Activated naive CD4-positive, alpha-beta T cell treated with anti-CD3 and anti-CD28 coated beads for 36 hours (primary cell): ENCODE results near the gene CERS6. TPM values are rescaled to one million over a fixed set of nuclear protein-coding genes. Genes with fewer than 3 reads are reported as not detected.

ENCODE experiments used
- CTCF ChIA-PET: fragments of 350-600 bp; sonication (Branson Sonifier 250); formaldehyde crosslinking; loops from one replicate; lab custom pipeline; 2021; ENCODE audit warnings: antibody characterized with exemption; lab: Charles Lee
- DNase-seq: peaks from one replicate; pipeline ENCODE4 v3.0.0-alpha.2; 2020
- H3K27ac Mint-ChIP-seq: one replicate; pipeline ENCODE4 v1.8.0; 2021; ENCODE audit warnings: mild to moderate bottlenecking, mixed read lengths
- H3K27me3 Mint-ChIP-seq: one replicate; pipeline ENCODE4 v1.8.0; 2021; ENCODE audit warnings: low read depth, mixed read lengths
- H3K36me3 Mint-ChIP-seq: one replicate; pipeline ENCODE4 v1.8.0; 2021; ENCODE audit warnings: low read depth, mixed read lengths
- H3K4me1 Mint-ChIP-seq: one replicate; pipeline ENCODE4 v1.8.0; 2021; ENCODE audit warnings: low read depth, mixed read lengths
- H3K4me3 Mint-ChIP-seq: one replicate; pipeline ENCODE4 v1.8.0; 2021; ENCODE audit warnings: mild to moderate bottlenecking, moderate library complexity, mixed read lengths
- H3K9me3 Mint-ChIP-seq: one replicate; pipeline ENCODE4 v1.8.0; 2021; ENCODE audit warnings: mixed read lengths
- intact Hi-C: fragments of 100-400 bp; cut with micrococcal nuclease; formaldehyde crosslinking; loops from one replicate; pipeline ENCODE4 v1.15.1; 2023
- total RNA-seq, 2 experiments: library from RNA; stranded (reverse); gene quantifications; one replicate each; pipeline ENCODE4 v1.2.3, GENCODE V29; 2021

Gene CERS6
- total RNA-seq, 2 experiments from 2014 or later: 9.7 to 10.0 TPM

DNA sequence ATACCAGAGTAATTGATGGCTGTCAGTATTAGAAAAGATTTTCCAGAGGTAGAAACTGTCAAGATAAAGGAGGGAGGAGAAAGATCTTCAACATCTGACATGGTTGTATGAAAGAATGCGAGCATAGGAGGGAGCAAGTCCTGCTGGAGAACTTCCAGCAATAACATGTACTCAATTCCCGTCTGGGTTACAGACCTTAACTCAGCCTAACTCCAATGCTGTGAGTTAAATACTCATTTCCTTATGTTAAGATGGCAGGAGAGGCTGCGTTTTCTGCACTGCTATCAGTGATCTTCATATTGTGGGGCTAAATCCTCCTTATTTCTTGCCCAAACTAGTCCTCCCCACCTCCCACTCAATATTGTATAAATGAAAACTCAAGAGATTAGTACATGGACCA is 6.7 kb upstream of the CERS6 start:
- CTCF ChIA-PET: no interaction called here
- Mint-ChIP-seq H3K4me1 (peaks cover 27% of the 10 kb centered on the region), H3K27ac (no peak overlapping the region), H3K36me3 (peaks cover 4% of the 10 kb centered on the region), H3K4me3 (no peak overlapping the region), H3K27me3 (no peaks in the 10 kb centered on the region), H3K9me3 (peaks cover 8% of the 10 kb centered on the region)
- DNase-seq: no peak
- intact Hi-C loops: no loop called here

- H3K27ac Mint-ChIP-seq: no peak overlapping the region
- no peak for DNase-seq
Measured at GRCh38 chr2:168450171-168450570, 5.9 kb upstream of the CERS6 start.

DNA sequence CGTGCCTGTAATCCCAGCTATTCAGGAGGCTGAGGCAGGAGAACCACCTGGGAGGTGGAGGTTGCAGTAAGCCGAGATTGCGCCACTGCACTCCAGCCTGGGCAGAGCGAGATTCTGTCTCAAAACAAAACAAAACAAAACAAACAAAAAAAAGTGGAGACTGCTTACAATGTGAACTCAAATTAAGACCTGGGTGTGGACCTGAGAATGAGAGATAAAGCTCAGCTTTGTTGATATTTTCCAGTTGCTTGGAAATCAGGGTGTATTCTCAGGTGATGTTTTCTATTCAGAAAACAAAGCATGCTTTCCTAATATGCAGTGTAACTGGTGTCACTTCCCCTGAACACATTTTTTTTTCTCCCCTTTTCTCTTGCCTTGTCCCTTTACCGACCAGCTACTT is 5.3 kb upstream of the CERS6 start:
- CTCF ChIA-PET: interaction anchor here (0.5 to 1.5 kb wide), 5 partner anchors 11 to 199 kb away, joined by 3 to 5 read pairs (median 3); no protein-coding TSS in a partner anchor
- Mint-ChIP-seq H3K9me3 (peaks cover 3% of the 10 kb centered on the region), H3K27me3 (no peaks in the 10 kb centered on the region), H3K4me3 (no peak overlapping the region), H3K27ac (no peak overlapping the region), H3K4me1 (peaks cover 27% of the 10 kb centered on the region), H3K36me3 (peaks cover 4% of the 10 kb centered on the region)
- no peak for DNase-seq
- intact Hi-C loops: loop anchor here (10.0 kb wide), 2 partner anchors 206 to 464 kb away; partner anchors contain the start of gene STK39

More at GRCh38 chr2:168450171-168450570, 5.9 kb upstream of the CERS6 start:
- H3K4me1 Mint-ChIP-seq: peaks cover 27% of the 10 kb centered on the region
- peaks cover 4% of the 10 kb centered on the region for H3K36me3 Mint-ChIP-seq
- H3K9me3 Mint-ChIP-seq: peaks cover 5% of the 10 kb centered on the region
- H3K27me3 Mint-ChIP-seq: no peaks in the 10 kb centered on the region
- no peak overlapping the region for H3K4me3 Mint-ChIP-seq
- CTCF ChIA-PET: interaction anchor here (1.3 to 1.5 kb wide), 3 partner anchors 10 to 33 kb away, joined by 3 to 5 read pairs (median 4); no protein-coding TSS in a partner anchor
- intact Hi-C loops: loop anchor here (10.0 kb wide), 2 partner anchors 205 to 465 kb away; partner anchors contain the start of gene STK39

- peaks cover 27% of the 10 kb centered on the region for H3K4me1 Mint-ChIP-seq
- CTCF ChIA-PET: interaction anchor here (1.6 kb wide), 1 partner anchor 12 kb away, joined by 3 read pairs; no protein-coding TSS in a partner anchor
- H3K27me3 Mint-ChIP-seq: no peaks in the 10 kb centered on the region
- no peaks in the 10 kb centered on the region for H3K36me3 Mint-ChIP-seq
- intact Hi-C loops: loop anchor here (10.0 kb wide), 2 partner anchors 208 to 462 kb away; partner anchors contain the start of gene STK39
- H3K4me3 Mint-ChIP-seq: no peak overlapping the region
- no peak for DNase-seq
- no peaks in the 10 kb centered on the region for H3K9me3 Mint-ChIP-seq
- no peak overlapping the region for H3K27ac Mint-ChIP-seq
Measured at GRCh38 chr2:168452781-168453180, 3.3 kb upstream of the CERS6 start.

- H3K36me3 Mint-ChIP-seq: no peaks in the 10 kb centered on the region
- intact Hi-C loops: loop anchor here (10.0 kb wide), 2 partner anchors 209 to 461 kb away; partner anchors contain the start of gene STK39
- H3K27me3 Mint-ChIP-seq: no peaks in the 10 kb centered on the region
- no peak overlapping the region for H3K27ac Mint-ChIP-seq
- CTCF ChIA-PET: no interaction called here
- peaks cover 31% of the 10 kb centered on the region for H3K4me1 Mint-ChIP-seq
- DNase-seq: no peak
- no peak overlapping the region for H3K4me3 Mint-ChIP-seq
- H3K9me3 Mint-ChIP-seq: no peaks in the 10 kb centered on the region
Measured at GRCh38 chr2:168453404-168453803, 2.7 kb upstream of the CERS6 start.

DNA sequence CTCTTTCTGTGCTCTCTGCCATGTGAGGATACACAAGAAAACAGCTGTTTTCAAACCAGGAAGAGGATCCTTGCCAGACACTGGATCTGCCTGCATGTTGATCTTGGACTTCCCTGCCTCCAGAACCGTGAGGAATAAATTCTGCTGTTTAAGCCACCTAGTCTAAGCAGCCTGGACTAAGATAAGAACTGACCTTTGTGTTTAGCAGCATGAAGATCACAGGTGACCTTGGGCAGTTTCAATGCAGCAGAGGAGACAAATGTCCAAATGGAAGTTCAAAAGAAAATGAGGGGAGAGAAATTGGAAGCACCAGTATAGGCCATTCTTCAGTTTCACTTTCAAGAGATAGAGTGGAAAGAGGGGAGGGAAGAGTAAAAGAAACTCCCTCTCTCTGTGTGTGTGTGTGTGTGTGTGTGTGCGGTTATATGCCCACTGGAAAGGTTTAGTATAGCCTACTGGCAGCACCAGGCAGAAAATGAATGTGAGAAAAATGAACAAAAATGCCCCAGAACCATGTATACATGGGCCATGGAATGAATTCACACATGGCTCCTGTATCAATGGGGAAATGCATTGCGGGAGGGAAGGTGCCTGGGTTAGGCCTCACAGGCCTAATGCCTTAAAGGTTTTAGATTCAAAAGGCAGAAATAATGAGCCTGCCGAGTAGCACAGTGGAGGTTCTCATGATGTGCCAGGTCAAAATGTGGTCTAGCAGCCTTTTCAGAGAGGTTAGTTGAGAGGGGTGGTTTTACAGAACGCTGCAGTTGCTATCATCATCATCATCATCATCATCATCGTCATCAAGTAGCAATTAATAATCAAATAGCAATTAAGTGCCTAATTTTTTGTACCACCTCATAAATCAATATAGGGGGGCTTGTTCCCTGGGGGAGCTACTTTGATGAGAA is 1.1 kb upstream of the CERS6 start:
- no peak overlapping the region for H3K27ac Mint-ChIP-seq
- H3K9me3 Mint-ChIP-seq: no peaks in the 10 kb centered on the region
- H3K4me3 Mint-ChIP-seq: no peak overlapping the region
- no peak for DNase-seq
- peaks cover 34% of the 10 kb centered on the region for H3K4me1 Mint-ChIP-seq
- H3K36me3 Mint-ChIP-seq: no peaks in the 10 kb centered on the region
- intact Hi-C loops: loop anchor here (10.0 kb wide), 2 partner anchors 210 to 460 kb away; partner anchors contain the start of gene STK39
- CTCF ChIA-PET: no interaction called here
- H3K27me3 Mint-ChIP-seq: no peaks in the 10 kb centered on the region

DNA sequence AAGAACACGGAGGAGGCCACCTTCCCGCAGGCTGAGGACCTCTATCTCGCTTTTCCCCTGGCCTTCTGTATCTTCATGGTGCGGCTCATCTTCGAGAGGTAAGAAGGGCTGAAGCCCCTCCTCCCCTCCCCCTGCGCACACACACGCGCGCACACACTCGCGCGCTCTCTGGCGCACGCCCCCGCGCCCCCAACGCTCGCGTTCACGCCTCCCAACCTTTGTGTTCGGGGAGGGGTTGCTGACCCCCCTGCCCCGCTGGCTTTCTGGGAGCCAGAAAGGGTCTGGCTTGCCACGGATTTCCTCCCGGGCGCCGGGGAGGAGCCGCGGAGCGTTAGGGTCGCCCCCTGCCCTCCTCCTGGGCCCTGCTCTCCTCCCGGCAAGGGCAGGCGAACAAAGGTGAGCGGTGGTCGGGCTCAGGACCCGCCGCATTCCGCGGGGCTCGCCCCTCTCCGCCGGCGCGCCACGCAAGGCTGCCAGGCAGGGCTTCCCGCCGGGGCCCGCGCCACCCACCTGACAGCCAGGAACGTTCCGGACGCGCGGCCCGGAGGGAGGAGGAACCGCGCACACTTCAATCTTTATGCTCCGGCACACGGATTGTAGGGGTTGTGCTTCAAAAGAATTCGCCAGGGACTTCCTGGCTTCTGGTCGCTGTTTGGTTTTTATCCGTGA is 583 bp downstream of the CERS6 start:
- peak overlapping the region; percentile 59 for H3K27ac Mint-ChIP-seq
- H3K4me3 Mint-ChIP-seq: no peak overlapping the region
- no peaks in the 10 kb centered on the region for H3K27me3 Mint-ChIP-seq
- peak; percentile 43 for DNase-seq
- CTCF ChIA-PET: no interaction called here
- intact Hi-C loops: loop anchor here (1.0 to 10.0 kb wide), 5 partner anchors 23 to 458 kb away; partner anchors contain the start of gene STK39
- no peaks in the 10 kb centered on the region for H3K36me3 Mint-ChIP-seq
- peaks cover 38% of the 10 kb centered on the region for H3K4me1 Mint-ChIP-seq
- H3K9me3 Mint-ChIP-seq: no peaks in the 10 kb centered on the region

- CTCF ChIA-PET: no interaction called here
- no peaks in the 10 kb centered on the region for H3K27me3 Mint-ChIP-seq
- H3K27ac Mint-ChIP-seq: peak overlapping the region; percentile 59
- DNase-seq: peak; percentile 35
- no peaks in the 10 kb centered on the region for H3K9me3 Mint-ChIP-seq
- intact Hi-C loops: loop anchor here (1.0 to 10.0 kb wide), 3 partner anchors 33 to 457 kb away; partner anchors contain the start of gene STK39
- H3K4me1 Mint-ChIP-seq: peaks cover 41% of the 10 kb centered on the region
- peaks cover 2% of the 10 kb centered on the region for H3K36me3 Mint-ChIP-seq
- H3K4me3 Mint-ChIP-seq: no peak overlapping the region
Measured at GRCh38 chr2:168457190-168457895, 1.3 kb downstream of the CERS6 start.

- H3K27me3 Mint-ChIP-seq: no peaks in the 10 kb centered on the region
- H3K4me1 Mint-ChIP-seq: peaks cover 42% of the 10 kb centered on the region
- peaks cover 2% of the 10 kb centered on the region for H3K36me3 Mint-ChIP-seq
- intact Hi-C loops: loop anchor here (10.0 kb wide), 2 partner anchors 213 to 457 kb away; partner anchors contain the start of gene STK39
- CTCF ChIA-PET: interaction anchor here (0.6 to 1.0 kb wide), 2 partner anchors 100 to 175 kb away, joined by 3 to 5 read pairs; no protein-coding TSS in a partner anchor
- H3K4me3 Mint-ChIP-seq: no peak overlapping the region
- DNase-seq: no peak
- no peak overlapping the region for H3K27ac Mint-ChIP-seq
- H3K9me3 Mint-ChIP-seq: no peaks in the 10 kb centered on the region
Measured at GRCh38 chr2:168458139-168458538, 2.1 kb downstream of the CERS6 start.

DNA sequence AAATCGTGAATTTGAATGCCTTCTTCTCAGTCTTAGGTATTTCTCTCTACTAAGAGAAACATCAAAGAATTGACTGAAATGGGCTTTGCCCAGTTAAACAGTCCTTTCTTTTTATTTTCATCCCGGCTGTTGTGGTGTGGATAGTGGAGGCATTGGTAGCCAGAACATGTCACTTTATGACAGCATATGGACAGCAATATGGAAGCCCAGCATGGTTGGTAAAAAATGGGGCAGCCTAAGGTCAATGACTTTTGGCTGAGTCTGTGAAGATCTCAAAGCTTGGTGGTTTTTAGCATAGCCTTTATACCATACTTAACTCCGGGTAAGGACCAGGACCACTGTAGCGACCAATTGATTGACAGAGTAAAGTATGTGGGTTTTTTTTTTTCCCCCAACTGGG is 3.2 kb downstream of the CERS6 start:
- H3K27ac Mint-ChIP-seq: no peak overlapping the region
- CTCF ChIA-PET: interaction anchor here (1.0 kb wide), 1 partner anchor 174 kb away, joined by 5 read pairs; no protein-coding TSS in a partner anchor
- H3K36me3 Mint-ChIP-seq: peaks cover 2% of the 10 kb centered on the region
- no peaks in the 10 kb centered on the region for H3K27me3 Mint-ChIP-seq
- DNase-seq: no peak
- no peaks in the 10 kb centered on the region for H3K9me3 Mint-ChIP-seq
- no peak overlapping the region for H3K4me3 Mint-ChIP-seq
- intact Hi-C loops: loop anchor here (10.0 kb wide), 2 partner anchors 214 to 456 kb away; partner anchors contain the start of gene STK39
- H3K4me1 Mint-ChIP-seq: peaks cover 43% of the 10 kb centered on the region

GRCh38 chr2:168460571-168460970 is 4.5 kb downstream of the CERS6 start:
- intact Hi-C loops: no loop called here
- Mint-ChIP-seq H3K27ac (no peak overlapping the region), H3K27me3 (no peaks in the 10 kb centered on the region), H3K4me1 (peaks cover 56% of the 10 kb centered on the region), H3K4me3 (no peak overlapping the region), H3K36me3 (peaks cover 2% of the 10 kb centered on the region), H3K9me3 (no peaks in the 10 kb centered on the region)
- DNase-seq: no peak
- CTCF ChIA-PET: interaction anchor here (1.2 to 1.4 kb wide), 2 partner anchors 14 to 22 kb away, joined by 4 read pairs; no protein-coding TSS in a partner anchor
